ENCODE data around the gene CCDC127.
"Not testable (repeated sequence)": the region's sequence is repeated elsewhere in the genome, so short reads cannot be mapped to it uniquely, and the experiment has no call there.

GRCh38 chr5:256347-256746 lies 38.4 kb upstream of the CCDC127 start:
- TF ChIP-seq CTCF, POLR2A (IDR thresholded peaks at IDR 0.05): not testable (repeated sequence)
